Naive thymus-derived CD8-positive, alpha-beta T cell (primary cell): ENCODE measurements around the gene KBTBD3. TPM values are rescaled to one million over a fixed set of nuclear protein-coding genes. Genes with fewer than 3 reads are reported as not detected.

Experiments
- ATAC-seq, 2 donors: fragments of 150-1000 bp; cut with Tn5 transposase in 1 of 2; sonication (Bioruptor Pico), chemical (Tn5 transposase) in 1 of 2; 1 replicate in 1 of 2; 2 replicates in 1 of 2; pipeline ENCODE4 v1.10.0; 2021; ENCODE audit warnings: mild to moderate bottlenecking in 2 of 2, moderate library complexity in 2 of 2
- POLR2A ChIA-PET: fragments of 350-600 bp; sonication (Branson Sonifier 250); formaldehyde crosslinking; loops from one replicate; lab custom pipeline; 2021; ENCODE audit warnings: antibody characterized with exemption; lab: Charles Lee
- DNase-seq, 10 donors: peaks; one replicate each; pipeline versions ENCODE4 v3.0.0 to v3.0.0-alpha.2; 2020 to 2022
- H3K27ac Mint-ChIP-seq, 10 donors: one replicate each; pipeline ENCODE4 v1.8.0; 2020 to 2022; ENCODE audit warnings: mild to moderate bottlenecking in 10 of 10, mixed read lengths in 10 of 10, moderate library complexity in 4 of 10, inconsistent platforms in 1 of 10
- H3K27me3 Mint-ChIP-seq, 5 donors: one replicate each; pipeline ENCODE4 v1.8.0; 2021 to 2022; ENCODE audit warnings: mixed read lengths in 5 of 5
- H3K36me3 Mint-ChIP-seq, 3 donors: one replicate each; pipeline ENCODE4 v1.8.0; 2020 to 2022; ENCODE audit warnings: mixed read lengths in 3 of 3, mild to moderate bottlenecking in 2 of 3, inconsistent platforms in 1 of 3
- H3K4me1 Mint-ChIP-seq, 4 donors: one replicate each; pipeline ENCODE4 v1.8.0; 2021 to 2022; ENCODE audit warnings: mixed read lengths in 4 of 4
- H3K4me3 Mint-ChIP-seq, 10 donors: one replicate each; pipeline ENCODE4 v1.8.0; 2020 to 2022; ENCODE audit warnings: mild to moderate bottlenecking in 10 of 10, mixed read lengths in 10 of 10, moderate library complexity in 6 of 10, inconsistent platforms in 1 of 10
- H3K9me3 Mint-ChIP-seq, 9 donors: one replicate each; pipeline ENCODE4 v1.8.0; 2020 to 2022; ENCODE audit warnings: mixed read lengths in 9 of 9, mild to moderate bottlenecking in 3 of 9, inconsistent platforms in 1 of 9, moderate library complexity in 1 of 9
- polyA plus RNA-seq, 3 donors: library from polyadenylated mRNA; unstranded; fragments of 300-500 nt; fragmentation: Illumina TruSeq; gene quantifications; one replicate each; pipeline ENCODE4 v1.2.3, GENCODE V29; 2021
- total RNA-seq, 8 experiments: library from RNA in 2 of 8; stranded (reverse) in 2 of 8; gene quantifications; one replicate each; pipeline ENCODE4 v1.2.3 and lab custom pipeline; 2021 to 2026

The KBTBD3 gene
- 10 to 100 TPM; 10.5 to 13.2 TPM for total RNA-seq
- polyA plus RNA-seq: 10 to 100 TPM in 1 of 3 donors, 1 to 10 TPM in 2; 5.1 to 17.5 (median 9.7) TPM
- total RNA-seq (lab: John Stamatoyannopoulos, UW): 2.4 to 9.8 (median 4.8) reads per million in 6 experiments

- no peaks in the 10 kb centered on the region for H3K27me3 Mint-ChIP-seq
- H3K4me3 Mint-ChIP-seq: peak within 1 kb of the TSS; percentile 90 to 100 (median 98)
- peaks cover 30 to 63% (median 61%) of the 10 kb centered on the region in 4 donors for H3K4me1 Mint-ChIP-seq
- peak within 1 kb of the TSS; percentile 93 to 100 (median 98) for H3K27ac Mint-ChIP-seq
- POLR2A ChIA-PET: interaction anchor here (0.9 to 1.4 kb wide), 3 partner anchors 54 to 1932 kb away, joined by 4 to 5 read pairs (median 5); partner anchors contain the start of genes CUL5 and CWF19L2
- peaks cover 0 to 32% (median 12%) of the 10 kb centered on the region in 3 donors for H3K36me3 Mint-ChIP-seq
- peak; percentile 91 to 92 for ATAC-seq
- no peaks in the 10 kb centered on the region for H3K9me3 Mint-ChIP-seq
- peak; percentile 90 to 99 (median 99) for DNase-seq
Observed at GRCh38 chr11:106076919-106077608, at the start of gene KBTBD3. Gene KBTBD3 (minus strand): TSS chr11:106077347. CDS start chr11:106059097, 18,250 bp downstream.

- no peak for ATAC-seq
Observed at GRCh38 chr11:106121570-106122320, 44.6 kb upstream of the KBTBD3 start.

GRCh38 chr11:106105986-106106385 lies 28.8 kb upstream of the KBTBD3 start:
- H3K9me3 Mint-ChIP-seq: peaks cover 0 to 9% (median 0%) of the 10 kb centered on the region in 9 donors
- H3K4me3 Mint-ChIP-seq: no peak overlapping the region
- peaks cover 3 to 16% (median 4%) of the 10 kb centered on the region in 5 donors for H3K27me3 Mint-ChIP-seq
- no peak for ATAC-seq
- POLR2A ChIA-PET: no interaction called here
- peaks cover 0 to 6% (median 0%) of the 10 kb centered on the region in 3 donors for H3K36me3 Mint-ChIP-seq
- H3K27ac Mint-ChIP-seq: no peak overlapping the region
- no peaks in the 10 kb centered on the region for H3K4me1 Mint-ChIP-seq
- no peak for DNase-seq

More at GRCh38 chr11:106121570-106122320, 44.6 kb upstream of the KBTBD3 start:
- no peaks in the 10 kb centered on the region for H3K4me1 Mint-ChIP-seq
- no peaks in the 10 kb centered on the region for H3K36me3 Mint-ChIP-seq
- no peak overlapping the region for H3K27ac Mint-ChIP-seq
- H3K27me3 Mint-ChIP-seq: peaks cover 9 to 34% (median 18%) of the 10 kb centered on the region in 5 donors
- H3K4me3 Mint-ChIP-seq: no peak overlapping the region
- H3K9me3 Mint-ChIP-seq: peaks cover 0 to 5% (median 0%) of the 10 kb centered on the region in 9 donors
- POLR2A ChIA-PET: no interaction called here
- no peak for DNase-seq

- Mint-ChIP-seq H3K4me3 (no peak overlapping the region), H3K4me1 (no peaks in the 10 kb centered on the region), H3K27ac (peak overlapping the region in 1 of 10 donors; percentile 4), H3K9me3 (peaks cover 0 to 9% (median 0%) of the 10 kb centered on the region in 9 donors), H3K27me3 (peaks cover 0 to 1% (median 0%) of the 10 kb centered on the region in 5 donors), H3K36me3 (peaks cover 0 to 23% (median 18%) of the 10 kb centered on the region in 3 donors)
- no peak for ATAC-seq
- no peak for DNase-seq
- POLR2A ChIA-PET: no interaction called here
Observed at GRCh38 chr11:106101819-106102218, 24.7 kb upstream of the KBTBD3 start.

GRCh38 chr11:106101370-106101769 lies 24.2 kb upstream of the KBTBD3 start:
- H3K36me3 Mint-ChIP-seq: peaks cover 0 to 27% (median 22%) of the 10 kb centered on the region in 3 donors
- no peaks in the 10 kb centered on the region for H3K4me1 Mint-ChIP-seq
- H3K27me3 Mint-ChIP-seq: no peaks in the 10 kb centered on the region
- no peak overlapping the region for H3K4me3 Mint-ChIP-seq
- peaks cover 0 to 9% (median 0%) of the 10 kb centered on the region in 9 donors for H3K9me3 Mint-ChIP-seq
- no peak for DNase-seq
- POLR2A ChIA-PET: no interaction called here
- no peak overlapping the region for H3K27ac Mint-ChIP-seq
- no peak for ATAC-seq

- Mint-ChIP-seq H3K27ac (peak overlapping the region in 1 of 10 donors; percentile 77), H3K36me3 (peaks cover 0 to 49% (median 33%) of the 10 kb centered on the region in 3 donors), H3K27me3 (no peaks in the 10 kb centered on the region), H3K9me3 (peaks cover 0 to 9% (median 0%) of the 10 kb centered on the region in 9 donors), H3K4me1 (no peaks in the 10 kb centered on the region), H3K4me3 (no peak overlapping the region)
- DNase-seq (no peak), ATAC-seq (no peak)
- POLR2A ChIA-PET: no interaction called here
Observed at GRCh38 chr11:106098893-106099553, 21.9 kb upstream of the KBTBD3 start.

- H3K9me3 Mint-ChIP-seq: no peaks in the 10 kb centered on the region
- peaks cover 13 to 33% (median 22%) of the 10 kb centered on the region in 4 donors for H3K4me1 Mint-ChIP-seq
- DNase-seq: no peak
- no peak for ATAC-seq
- POLR2A ChIA-PET: no interaction called here
- H3K27ac Mint-ChIP-seq: peak overlapping the region in 1 of 10 donors; percentile 3
- peaks cover 4 to 83% (median 34%) of the 10 kb centered on the region in 3 donors for H3K36me3 Mint-ChIP-seq
- H3K27me3 Mint-ChIP-seq: no peaks in the 10 kb centered on the region
- no peak overlapping the region for H3K4me3 Mint-ChIP-seq
Observed at GRCh38 chr11:106092446-106092845, 15.3 kb upstream of the KBTBD3 start.

- Mint-ChIP-seq H3K4me3 (no peak overlapping the region), H3K27me3 (no peaks in the 10 kb centered on the region), H3K9me3 (no peaks in the 10 kb centered on the region), H3K36me3 (peaks cover 4 to 80% (median 27%) of the 10 kb centered on the region in 3 donors), H3K4me1 (peaks cover 16 to 38% (median 29%) of the 10 kb centered on the region in 4 donors), H3K27ac (peak overlapping the region in 3 of 10 donors; percentile 22 to 73 (median 44))
- no peak for DNase-seq
- POLR2A ChIA-PET: no interaction called here
- no peak for ATAC-seq
Observed at GRCh38 chr11:106091480-106092123, 14.5 kb upstream of the KBTBD3 start.

- POLR2A ChIA-PET: no interaction called here
- DNase-seq (no peak), ATAC-seq (no peak)
- Mint-ChIP-seq H3K27me3 (no peaks in the 10 kb centered on the region), H3K36me3 (peaks cover 4 to 72% (median 14%) of the 10 kb centered on the region in 3 donors), H3K27ac (peak overlapping the region in 4 of 10 donors; percentile 3 to 48 (median 14)), H3K4me3 (no peak overlapping the region), H3K9me3 (no peaks in the 10 kb centered on the region), H3K4me1 (peaks cover 24 to 58% (median 52%) of the 10 kb centered on the region in 4 donors)
Observed at GRCh38 chr11:106088896-106089295, 11.7 kb upstream of the KBTBD3 start.

GRCh38 chr11:106087815-106088435 lies 10.8 kb upstream of the KBTBD3 start:
- ATAC-seq (peak; percentile 61 to 70), DNase-seq (peak in 8 of 10 donors; percentile 6 to 31 (median 20))
- peaks cover 4 to 71% (median 14%) of the 10 kb centered on the region in 3 donors for H3K36me3 Mint-ChIP-seq
- POLR2A ChIA-PET: no interaction called here
- H3K27me3 Mint-ChIP-seq: no peaks in the 10 kb centered on the region
- H3K9me3 Mint-ChIP-seq: no peaks in the 10 kb centered on the region
- peak overlapping the region in 6 of 10 donors; percentile 7 to 37 (median 28) for H3K4me3 Mint-ChIP-seq
- peak overlapping the region in 2 of 10 donors; percentile 2 to 48 for H3K27ac Mint-ChIP-seq
- peaks cover 25 to 64% (median 58%) of the 10 kb centered on the region in 4 donors for H3K4me1 Mint-ChIP-seq

GRCh38 chr11:106086850-106087249 lies 9.7 kb upstream of the KBTBD3 start:
- peaks cover 26 to 74% (median 68%) of the 10 kb centered on the region in 4 donors for H3K4me1 Mint-ChIP-seq
- no peaks in the 10 kb centered on the region for H3K9me3 Mint-ChIP-seq
- H3K36me3 Mint-ChIP-seq: peaks cover 0 to 70% (median 9%) of the 10 kb centered on the region in 3 donors
- ATAC-seq (no peak), DNase-seq (no peak)
- no peaks in the 10 kb centered on the region for H3K27me3 Mint-ChIP-seq
- peak overlapping the region in 4 of 10 donors; percentile 19 to 58 (median 30) for H3K27ac Mint-ChIP-seq
- peak overlapping the region in 6 of 10 donors; percentile 3 to 28 (median 14) for H3K4me3 Mint-ChIP-seq
- POLR2A ChIA-PET: no interaction called here
